NK-92 treated with Interleukin-12 subunit alpha and Interleukin-12 subunit beta, amount 100 ng/mL, for 24 hours (cell line): ENCODE measurements around the gene TYW1.
"Not testable (repeated sequence)": the region's sequence is repeated elsewhere in the genome, so short reads cannot be mapped to it uniquely, and the experiment has no call there.

ENCODE experiments used
- DNase-seq: peaks from one replicate; lab custom pipeline; 2025; lab: John Stamatoyannopoulos, UW

The TYW1 gene

DNA sequence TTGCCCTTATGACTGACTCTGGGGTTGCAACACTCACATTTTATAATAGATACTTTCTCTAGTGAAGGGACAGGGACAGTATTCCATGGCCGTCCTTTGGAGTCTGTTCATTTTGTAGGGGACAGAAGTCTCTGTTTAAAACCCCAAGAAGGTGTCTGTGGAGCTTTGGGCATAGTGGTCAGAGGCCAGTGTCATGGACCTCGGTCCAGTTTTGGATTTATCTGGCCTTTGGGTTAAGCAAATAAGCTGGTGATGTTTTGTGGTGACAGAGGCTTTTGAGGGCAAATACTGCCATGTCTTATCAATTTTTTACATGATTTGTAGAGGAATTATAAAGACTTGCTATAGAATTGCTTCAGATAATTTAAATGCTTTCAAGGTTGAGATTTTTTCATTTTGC, 50.2 kb downstream of the TYW1 start:
- not testable (repeated sequence) for DNase-seq

GRCh38 chr7:67049908-67050307, 53.3 kb downstream of the TYW1 start:
- DNase-seq: not testable (repeated sequence)

DNA sequence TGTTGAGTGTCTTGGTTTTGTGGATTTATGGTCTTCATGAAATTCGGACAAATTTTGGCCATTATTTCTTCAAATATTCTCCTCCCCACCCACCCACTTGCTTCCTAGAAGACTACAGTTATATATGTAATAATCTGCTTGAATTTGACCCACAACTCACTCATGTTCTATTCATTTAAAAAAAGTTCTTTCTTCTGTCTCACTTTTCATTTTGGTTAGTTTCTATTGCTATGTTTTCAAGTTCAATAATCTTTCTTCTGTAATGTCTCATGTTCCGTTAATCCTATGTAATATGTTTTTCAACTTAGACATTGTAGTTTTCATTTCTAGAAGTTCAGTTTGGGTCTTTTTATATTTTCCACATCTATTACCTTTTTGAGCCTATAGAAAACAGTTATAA, 55.5 kb downstream of the TYW1 start:
- DNase-seq: not testable (repeated sequence)

DNA sequence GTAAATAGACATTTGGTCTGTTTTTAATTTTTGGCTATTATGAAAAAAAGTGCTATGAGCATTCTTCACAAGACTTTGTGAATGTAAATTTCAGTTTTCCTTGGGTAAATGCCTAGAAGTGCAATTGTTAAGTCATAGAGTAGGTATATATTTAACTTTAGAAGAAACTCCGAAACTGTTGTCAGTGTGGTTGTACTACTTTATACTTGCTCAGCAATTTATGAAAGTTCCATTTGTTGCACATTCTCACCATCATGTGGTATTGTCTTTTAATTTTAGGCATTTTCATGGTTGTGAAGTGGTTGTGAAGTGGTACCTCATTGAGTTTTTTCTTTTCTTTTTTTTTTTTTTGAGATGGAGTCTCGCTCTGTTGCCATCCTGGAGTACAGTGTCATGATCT, 60.0 kb downstream of the TYW1 start:
- no peak for DNase-seq

DNA sequence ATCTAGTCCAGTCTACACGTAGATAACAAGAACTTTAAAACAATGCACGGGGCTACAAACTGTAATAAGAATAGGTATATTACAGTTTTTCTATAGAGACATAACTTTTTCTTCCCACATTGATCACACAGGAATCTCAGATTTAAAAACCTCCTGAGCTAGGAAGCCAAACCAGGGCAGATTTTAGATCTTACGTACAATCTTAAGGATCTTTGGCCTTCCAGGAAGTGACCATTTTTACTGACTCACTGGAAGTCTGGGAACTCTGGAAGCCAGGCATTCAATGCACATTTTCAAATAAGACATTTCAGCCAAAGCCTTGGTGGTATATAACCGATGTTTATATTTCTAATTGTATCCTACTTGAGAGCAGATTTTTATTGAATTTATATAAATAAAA, 64.7 kb downstream of the TYW1 start:
- DNase-seq: not testable (repeated sequence)

- not testable (repeated sequence) for DNase-seq
Observed at GRCh38 chr7:67062802-67063201, 66.2 kb downstream of the TYW1 start.

DNA sequence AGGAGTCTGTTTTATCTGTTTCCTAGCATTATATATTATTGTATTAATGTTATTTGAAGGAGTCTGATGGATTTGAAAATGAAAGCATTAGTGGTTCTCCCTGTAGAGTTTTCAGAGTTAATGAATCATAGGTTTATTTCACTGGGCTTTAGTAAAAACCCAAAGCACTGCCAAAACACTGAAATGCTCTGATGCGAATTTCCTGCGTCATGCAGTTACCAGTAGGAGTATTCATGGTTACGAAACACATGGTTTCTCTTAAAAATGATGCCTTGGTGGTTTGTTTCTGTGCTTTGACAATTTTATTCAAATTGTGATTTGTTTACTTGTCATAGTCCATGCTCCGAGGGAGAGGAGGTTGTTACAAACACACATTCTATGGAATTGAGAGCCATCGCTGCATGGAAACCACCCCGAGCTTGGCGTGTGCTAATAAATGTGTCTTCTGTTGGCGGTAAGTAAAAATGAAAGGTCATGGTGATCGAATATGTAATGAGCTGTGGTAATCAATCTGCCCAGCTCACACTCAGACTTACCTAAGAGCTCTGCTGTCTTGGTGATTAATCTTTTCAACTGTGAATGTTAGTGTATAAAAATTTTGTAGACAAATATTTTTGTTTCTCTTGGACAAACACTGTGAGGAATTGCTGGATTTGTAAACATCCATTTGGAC, 70.5 kb downstream of the TYW1 start:
- peak; percentile 12 for DNase-seq

DNA sequence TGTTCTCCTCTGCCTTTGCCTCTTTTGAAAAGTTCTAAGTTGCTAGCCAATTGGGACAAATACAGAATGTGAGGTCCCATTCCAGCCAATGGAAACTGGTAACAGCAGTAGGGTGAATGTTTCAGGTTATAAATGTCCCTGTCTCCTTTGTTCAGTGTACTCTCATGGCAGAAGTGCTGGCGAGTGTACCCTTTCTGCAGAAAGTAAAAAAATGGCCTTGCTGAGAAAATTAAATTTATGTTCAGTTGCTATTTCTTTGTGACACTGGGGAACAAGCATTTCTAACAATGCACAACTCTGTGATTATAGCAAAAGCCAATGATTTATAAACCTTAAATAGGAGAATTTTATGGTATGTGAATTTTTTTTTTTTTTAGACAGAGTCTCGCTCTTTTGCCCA, 79.5 kb downstream of the TYW1 start:
- DNase-seq: not testable (repeated sequence)

DNA sequence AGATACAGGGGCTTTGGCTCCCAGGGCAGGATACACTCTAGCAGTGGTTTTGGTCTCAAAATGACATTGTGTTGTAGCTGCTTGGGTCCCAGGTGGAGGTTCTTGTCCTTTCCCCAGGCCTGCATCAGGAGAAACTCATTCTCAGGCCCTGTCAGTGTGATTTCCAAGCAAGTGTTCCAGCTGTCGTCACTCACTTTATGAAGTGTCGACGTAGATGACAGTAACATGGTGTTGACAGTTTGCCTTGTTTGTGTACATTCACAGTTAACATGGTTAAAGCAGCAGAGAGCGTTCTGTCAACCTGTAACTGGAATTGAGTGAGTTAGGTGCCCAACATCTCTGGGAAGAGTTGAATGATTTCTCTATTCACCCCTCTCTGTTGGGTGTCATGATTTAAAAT, 86.2 kb downstream of the TYW1 start:
- not testable (repeated sequence) for DNase-seq

DNA sequence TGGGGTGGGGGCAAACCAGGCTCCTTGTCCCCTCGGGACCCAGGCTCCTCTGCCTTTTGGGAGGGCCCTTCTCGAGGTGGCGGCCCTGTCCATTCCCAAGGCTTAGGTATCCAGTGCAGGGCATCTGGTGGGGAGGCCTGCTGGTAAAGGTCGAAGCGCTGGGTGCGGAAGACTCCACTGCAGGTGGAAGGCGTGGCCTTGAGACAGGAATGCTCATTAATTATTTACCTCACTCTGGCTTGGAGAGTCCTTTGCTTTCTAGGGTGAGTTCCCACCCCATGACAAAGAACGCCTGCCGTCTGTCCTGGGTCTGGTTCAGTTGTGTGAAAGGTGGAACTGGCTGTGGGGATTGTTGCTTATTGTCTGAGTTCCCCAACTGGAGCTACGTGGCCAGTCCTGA, 92.6 kb downstream of the TYW1 start:
- DNase-seq: not testable (repeated sequence)

DNA sequence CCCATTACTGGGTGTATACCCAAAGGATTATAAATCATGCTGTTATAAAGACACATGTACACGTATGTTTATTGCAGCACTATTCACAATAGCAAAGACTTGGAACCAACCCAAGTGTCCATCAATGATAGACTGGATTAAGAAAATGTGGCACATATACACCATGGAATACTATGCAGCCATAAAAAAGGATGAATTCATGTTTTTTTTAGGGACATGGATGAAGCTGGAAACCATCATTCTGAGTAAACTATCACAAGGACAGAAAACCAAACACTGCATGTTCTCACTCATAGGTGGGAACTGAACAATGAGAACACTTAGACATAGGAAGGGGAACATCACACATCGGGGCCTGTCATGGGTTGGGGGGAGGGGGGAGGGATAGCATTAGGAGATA, 94.4 kb downstream of the TYW1 start:
- DNase-seq: not testable (repeated sequence)

- DNase-seq: not testable (repeated sequence)
Observed at GRCh38 chr7:67098031-67098430, 101.4 kb downstream of the TYW1 start.

DNA sequence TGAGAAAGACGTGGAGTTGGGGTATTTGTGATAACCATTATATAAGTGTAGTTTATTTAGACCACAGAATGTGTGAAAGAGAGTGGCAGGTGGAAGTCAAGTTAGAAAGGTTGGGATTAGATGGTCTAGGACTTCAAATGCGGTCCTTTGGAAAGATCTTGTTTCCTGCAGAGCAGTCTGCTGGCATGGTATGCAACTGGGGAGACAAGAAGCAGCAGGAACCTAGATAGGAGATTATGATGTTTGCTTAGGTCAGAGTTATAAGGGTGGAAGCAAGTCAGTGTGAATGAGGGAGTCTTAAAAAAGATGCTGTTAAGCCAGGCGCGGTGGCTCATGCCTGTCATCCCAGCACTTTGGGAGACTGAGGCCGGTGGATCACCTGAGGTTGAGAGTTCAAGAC, 102.8 kb downstream of the TYW1 start:
- DNase-seq: not testable (repeated sequence)

GRCh38 chr7:67100038-67100437, 103.4 kb downstream of the TYW1 start:
- not testable (repeated sequence) for DNase-seq

- no peak for DNase-seq
Observed at GRCh38 chr7:67100956-67101361, 104.3 kb downstream of the TYW1 start.

GRCh38 chr7:67104937-67105336, 108.3 kb downstream of the TYW1 start:
- DNase-seq: not testable (repeated sequence)

- DNase-seq: no peak
Observed at GRCh38 chr7:67105377-67105776, 108.7 kb downstream of the TYW1 start.

- DNase-seq: not testable (repeated sequence)
Observed at GRCh38 chr7:67106255-67106654, 109.6 kb downstream of the TYW1 start.

DNA sequence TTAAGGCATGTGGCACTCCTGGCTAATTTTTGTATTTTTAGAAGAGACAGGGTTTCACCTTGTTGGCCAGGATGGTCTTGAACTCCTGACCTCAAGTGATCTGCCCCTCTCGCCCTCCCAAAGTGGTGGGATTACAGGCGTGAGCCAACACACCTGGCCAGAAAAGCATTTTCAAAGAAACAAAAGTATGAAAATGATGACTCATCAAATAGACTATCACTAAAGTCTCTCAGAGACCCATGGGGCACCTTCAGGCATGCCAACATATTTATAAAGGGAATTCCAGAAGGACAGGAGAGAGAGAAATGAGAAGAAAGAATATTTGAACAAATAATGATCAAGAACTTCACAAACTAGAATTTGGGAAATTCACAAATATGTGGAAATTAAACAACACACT, 114.7 kb downstream of the TYW1 start:
- not testable (repeated sequence) for DNase-seq

DNA sequence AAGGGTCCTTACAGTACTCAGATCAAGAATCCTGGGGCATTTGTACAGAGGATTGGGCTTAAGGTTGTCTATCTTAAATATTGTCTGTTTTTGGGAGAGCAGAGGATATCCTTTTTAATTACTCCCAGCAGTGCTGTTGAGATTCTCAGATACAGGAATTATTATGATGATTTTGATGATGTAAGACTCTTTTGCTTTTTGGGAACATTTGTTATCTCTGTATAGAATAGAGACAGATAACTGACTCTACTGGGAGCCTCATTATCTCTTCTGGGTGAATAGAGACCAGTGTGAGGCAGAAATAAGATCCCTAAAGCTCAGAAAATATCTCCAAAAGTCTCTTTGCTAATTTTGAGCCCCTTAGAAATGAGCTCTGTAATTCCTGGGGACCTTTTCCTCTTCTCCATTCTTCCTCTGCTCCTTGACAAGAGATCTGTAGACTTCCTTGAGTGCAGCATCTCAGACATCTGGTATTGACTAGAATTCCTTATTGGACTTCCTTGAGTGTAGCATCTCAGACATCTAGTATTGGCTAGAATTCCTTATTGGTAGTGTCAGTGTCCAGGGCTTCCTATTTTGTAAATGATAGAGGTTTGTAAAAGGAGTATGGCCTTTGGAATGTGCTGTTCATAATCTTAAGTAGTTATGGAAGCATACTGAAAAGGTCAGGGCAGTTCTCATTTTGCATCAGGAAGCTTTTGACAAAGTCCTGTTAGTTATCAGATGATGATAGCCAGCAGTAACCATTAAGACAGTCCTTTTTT, 118.0 kb downstream of the TYW1 start:
- not testable (repeated sequence) for DNase-seq

- DNase-seq: not testable (repeated sequence)
Observed at GRCh38 chr7:67120491-67120890, 123.9 kb downstream of the TYW1 start.

- DNase-seq: not testable (repeated sequence)
Observed at GRCh38 chr7:67128257-67128656, 131.6 kb downstream of the TYW1 start.

DNA sequence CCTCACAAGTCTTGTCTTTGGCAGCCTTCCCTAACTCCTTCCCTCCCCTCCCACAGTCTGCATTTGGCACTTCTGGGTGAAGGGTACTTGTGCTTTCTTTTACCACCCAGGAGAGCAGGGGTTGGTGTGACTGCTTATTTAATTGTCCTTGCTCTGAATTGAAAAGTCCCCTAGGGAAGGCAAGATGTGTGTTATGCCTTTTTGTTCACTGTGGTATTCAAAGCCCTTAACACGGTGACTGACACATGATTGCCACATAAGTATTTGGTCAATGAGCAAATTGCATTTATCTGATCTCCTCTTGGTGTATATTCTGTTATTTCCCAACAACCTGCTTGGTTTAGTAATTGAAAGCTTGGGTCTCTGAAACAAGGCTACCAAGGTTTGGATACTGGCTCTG, 134.1 kb downstream of the TYW1 start:
- not testable (repeated sequence) for DNase-seq
